NCI-H748 treated with DMSO at 0.1 percent for 48 hours (cell line): ENCODE results near the gene TINCR.
"Not testable (repeated sequence)": the region's sequence is repeated elsewhere in the genome, so short reads cannot be mapped to it uniquely, and the experiment has no call there.

Experiments
- DNase-seq: peaks from one replicate; lab custom pipeline; 2025; lab: John Stamatoyannopoulos, UW

TINCR gene

DNA sequence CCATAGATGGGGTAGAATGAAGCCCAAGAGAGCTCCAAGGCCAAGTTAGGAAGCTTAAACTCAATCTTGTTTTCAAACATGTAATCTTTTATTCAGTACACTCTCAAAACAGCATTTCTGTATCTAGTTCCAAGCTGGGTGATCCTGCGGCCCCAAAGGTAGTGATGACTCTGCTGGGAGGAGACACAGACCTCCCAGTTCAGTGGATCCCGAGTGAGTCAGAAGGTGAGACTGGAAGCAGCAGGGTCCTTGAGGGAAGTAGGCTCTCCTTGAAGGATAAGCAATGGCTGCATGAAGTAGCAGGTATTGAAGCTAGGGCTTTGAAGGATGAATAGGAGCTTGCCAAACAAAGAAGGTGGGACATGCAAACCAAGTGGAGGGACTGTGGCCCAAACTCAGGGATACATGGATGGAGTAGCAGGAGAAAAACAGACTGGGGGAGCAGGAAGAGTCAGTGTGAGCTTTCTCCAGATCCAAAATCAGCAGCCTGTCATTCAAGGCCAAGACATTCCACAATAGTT is 9.6 kb downstream of the TINCR start:
- DNase-seq: no peak

GRCh38 chr19:5557691-5558090 is 10.1 kb downstream of the TINCR start:
- DNase-seq: no peak

DNA sequence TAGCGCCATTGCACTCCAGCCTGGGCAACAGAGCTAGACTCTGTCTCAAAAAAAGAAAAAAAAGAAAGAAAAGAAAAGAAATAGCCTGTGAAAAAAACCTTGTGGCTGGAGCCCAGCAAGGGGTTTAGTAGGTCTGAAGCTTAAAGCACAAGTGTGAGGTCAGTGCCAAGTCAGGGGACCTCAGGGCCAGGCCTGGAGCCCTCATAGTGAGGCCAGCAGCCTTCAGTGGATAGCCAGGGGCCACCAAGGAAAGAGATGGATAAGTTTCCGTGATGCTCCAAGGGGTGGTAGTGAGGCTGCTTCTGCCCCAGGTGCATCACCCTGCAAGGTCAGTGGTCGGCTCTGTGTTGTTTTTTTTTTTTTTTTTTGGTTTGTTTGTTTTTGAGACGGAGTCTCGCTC is 12.9 kb downstream of the TINCR start:
- DNase-seq: no peak

DNA sequence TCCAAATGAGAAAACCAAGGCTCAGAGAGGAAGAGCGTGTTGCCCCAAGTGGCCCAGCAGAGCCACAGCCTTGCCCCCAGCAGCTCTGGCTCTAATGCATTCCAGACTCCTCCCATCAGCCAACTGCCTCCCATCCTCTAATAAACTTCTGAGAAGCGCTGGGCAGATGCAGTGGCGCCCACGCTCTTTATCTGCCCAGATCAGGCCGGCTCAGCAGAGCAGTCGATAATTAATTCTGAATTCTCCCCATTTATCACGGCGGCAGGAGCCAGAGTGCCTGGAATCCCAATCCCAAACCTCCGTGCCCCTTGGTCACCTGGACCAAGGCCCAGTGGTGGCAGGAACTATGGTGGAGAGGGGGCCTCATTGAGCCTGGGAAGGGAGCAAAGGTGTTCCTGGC is 13.9 kb downstream of the TINCR start:
- DNase-seq: no peak

- DNase-seq: no peak
Observed at GRCh38 chr19:5547881-5548280, 19.9 kb downstream of the TINCR start.

DNA sequence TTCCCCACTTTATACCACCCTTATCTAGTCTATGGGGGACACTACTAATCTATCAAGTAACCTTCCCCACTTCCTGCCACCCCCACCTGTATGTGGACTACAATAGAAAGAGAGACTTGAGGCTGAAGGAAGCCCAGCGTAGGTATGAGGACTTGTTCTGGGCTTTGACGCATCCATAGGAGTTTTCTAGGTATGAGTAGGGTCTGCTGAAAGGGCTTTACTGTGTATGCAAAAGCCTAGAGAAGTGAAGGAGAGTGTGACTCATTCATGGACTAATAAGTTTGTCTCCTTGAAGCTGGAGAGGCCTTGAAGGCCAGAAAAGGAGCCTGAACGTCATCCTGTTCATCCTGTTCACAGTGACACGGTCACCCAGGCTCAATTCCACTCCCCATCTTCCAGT is 21.8 kb downstream of the TINCR start:
- no peak for DNase-seq

GRCh38 chr19:5545051-5545450 is 22.7 kb downstream of the TINCR start:
- no peak for DNase-seq

DNA sequence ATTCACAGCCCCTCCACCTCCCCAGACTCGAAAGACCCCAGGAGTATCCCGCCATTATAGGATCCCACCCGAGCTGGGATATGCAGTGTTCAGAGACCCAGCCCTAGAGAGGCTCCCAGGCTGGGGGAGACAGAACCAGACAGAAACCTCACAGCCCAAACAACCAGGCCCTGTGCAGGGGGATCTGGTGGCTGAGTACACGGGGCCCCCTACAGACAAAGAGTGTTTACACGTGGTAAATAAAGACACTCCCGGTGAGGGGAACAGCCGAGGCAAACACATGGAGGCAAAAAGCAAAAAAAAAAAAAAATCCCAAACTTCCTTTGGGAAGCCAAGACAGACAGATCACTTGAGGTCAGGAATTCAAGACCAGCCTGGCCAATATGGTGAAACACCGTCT is 25.1 kb downstream of the TINCR start:
- DNase-seq: no peak

GRCh38 chr19:5541456-5541855 is 26.3 kb downstream of the TINCR start:
- DNase-seq: no peak

DNA sequence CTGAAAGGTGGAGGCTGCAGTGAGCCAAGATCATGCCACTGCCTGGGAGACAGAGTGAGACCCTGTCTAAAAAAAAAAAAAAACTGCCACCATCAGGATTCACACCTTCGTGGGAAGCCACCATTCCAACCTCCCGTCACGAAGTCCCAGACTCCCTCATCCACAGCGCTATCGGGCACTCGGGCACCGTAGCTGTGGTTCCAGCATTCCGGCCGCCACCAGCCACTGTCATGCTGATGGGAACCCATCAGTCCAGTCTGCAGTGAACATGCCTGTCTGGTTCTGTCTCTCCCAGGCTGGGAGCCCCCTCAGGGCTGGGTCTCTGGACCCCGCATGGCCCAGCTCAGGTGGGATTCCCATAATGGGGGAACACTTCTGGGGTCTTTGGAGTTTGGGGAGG is 27.5 kb downstream of the TINCR start:
- no peak for DNase-seq

DNA sequence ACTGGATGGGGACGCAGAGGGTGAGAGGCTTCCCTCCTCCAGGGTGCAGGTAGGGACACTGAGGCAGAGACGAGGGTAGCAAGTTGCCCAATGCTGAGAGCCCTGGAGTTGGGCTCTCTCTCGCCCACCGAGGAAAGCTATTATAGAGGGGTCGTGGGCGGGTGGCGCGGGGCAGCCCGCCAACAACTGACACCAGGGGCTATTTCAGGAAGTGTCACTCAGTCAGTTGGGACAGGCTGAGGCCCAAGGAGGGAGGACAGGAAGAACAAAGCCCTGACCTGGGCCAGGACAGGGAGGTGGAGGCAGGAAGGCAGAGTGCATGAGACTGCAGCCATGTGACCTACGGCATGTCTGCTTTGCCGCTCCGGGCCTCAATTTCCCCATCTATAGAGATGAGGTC is 29.9 kb downstream of the TINCR start:
- DNase-seq: no peak

DNA sequence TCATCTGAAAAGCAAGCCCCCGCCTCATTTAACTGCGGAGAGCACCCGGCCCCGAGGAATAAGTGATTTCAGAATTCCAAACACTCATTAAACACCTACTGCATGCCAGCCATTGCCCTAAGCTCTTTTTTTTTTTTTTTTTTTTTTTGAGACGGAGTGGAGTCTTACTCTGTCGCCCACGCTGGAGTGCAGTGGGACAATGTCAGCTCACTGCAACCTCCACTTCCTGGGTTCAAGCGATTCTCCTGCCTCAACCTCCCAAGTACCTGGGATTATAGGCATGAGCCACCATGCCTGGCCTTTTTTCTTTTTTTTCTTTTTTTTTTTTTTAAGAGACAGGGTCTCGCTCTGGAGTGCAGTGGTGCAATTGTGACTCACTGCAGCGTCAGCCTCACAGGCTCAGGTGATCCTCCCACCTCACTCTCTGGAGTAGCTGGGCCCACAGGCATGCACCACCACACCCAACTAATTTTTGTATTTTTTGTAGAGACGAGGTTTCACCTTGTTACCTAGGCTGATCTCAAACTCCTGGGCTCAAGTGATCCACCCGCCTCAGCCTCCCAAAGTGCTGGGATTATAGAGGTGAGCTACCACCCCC is 30.7 kb downstream of the TINCR start:
- DNase-seq: not testable (repeated sequence)

- DNase-seq: peak; percentile 21
Observed at GRCh38 chr19:5536337-5536894, 31.3 kb downstream of the TINCR start.

GRCh38 chr19:5534787-5535586 is 32.8 kb downstream of the TINCR start:
- DNase-seq: no peak

GRCh38 chr19:5533257-5533656 is 34.5 kb downstream of the TINCR start:
- no peak for DNase-seq

- DNase-seq: no peak
Observed at GRCh38 chr19:5530701-5531100, 37.1 kb downstream of the TINCR start.

DNA sequence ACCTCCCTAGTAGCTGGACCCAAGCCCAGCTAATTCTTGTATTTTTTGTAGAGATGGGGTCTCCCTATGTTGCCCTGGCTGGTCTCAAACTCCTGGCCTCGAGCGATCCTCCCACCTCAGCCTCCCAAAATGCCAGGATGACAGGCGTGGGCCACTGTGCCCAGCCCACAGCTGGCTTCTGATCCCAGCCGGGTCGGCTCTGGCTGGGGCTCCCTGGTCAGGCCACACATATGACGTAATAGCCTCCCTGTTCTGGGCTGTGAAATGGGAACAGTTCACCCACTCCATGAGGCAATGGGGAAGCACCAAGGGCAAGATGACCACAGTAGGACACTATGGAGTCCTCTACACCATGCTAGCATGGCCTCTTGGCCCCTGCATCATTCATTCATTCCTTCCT is 41.1 kb downstream of the TINCR start:
- no peak for DNase-seq

DNA sequence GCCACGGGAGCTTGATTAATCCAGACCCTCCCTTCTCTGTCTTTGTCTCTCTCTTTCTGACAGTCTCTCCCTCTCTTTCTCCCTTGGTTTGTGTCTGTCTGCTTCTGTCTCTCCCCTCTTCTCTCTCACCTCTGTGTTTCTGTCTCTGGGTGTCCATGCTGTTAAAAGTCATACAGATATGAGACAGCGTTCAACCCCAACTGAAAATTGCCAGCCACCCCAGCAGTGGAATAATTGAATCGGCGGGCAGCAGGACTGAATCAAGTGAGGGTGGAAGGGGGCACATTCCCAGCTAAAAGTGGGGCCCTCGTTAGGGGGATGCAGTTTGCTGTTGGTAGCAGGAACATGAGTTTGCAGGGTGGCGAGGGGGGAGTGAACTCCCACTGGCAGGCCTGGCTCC is 43.7 kb downstream of the TINCR start:
- no peak for DNase-seq

DNA sequence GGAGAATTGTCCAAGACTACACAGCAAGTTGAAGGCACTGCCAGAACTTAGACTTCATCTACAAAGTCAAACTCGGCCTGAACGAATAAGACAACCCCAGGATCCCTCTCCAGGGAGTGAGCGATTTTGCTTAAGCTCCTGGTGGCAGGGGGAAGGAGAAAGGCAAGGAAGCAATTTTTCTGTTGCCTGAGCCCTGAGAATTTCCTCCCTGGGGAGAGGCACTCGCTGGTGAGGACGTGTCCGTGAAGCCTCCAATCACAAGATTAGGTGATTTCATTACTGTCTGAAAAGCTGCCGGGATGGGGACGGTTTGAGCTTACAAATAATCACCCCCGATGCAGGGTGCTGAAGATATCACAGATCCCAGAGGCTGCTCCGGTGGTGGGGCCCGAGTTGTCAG is 45.6 kb downstream of the TINCR start:
- no peak for DNase-seq

GRCh38 chr19:5520501-5520900 is 47.3 kb downstream of the TINCR start:
- DNase-seq: no peak

DNA sequence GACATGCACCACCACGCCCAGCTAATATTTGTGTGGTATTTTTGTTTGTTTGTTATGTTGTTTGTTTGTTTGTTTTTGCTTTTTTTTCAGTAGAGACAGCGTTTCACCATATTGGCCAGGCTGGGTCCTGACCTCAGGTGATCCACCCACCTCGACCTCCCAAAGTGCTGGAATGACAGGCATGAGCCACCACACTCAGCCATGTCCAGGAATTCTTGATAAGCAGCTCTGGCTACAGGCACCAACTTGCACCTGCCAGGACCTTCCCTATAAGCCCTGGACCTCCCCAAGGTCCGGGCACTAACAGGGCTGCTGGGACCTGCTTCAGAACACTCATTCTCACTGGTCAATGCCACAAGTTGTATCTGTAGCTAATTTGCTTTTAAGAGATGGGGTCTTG is 48.7 kb downstream of the TINCR start:
- DNase-seq: no peak

GRCh38 chr19:5515737-5516136 is 52.0 kb downstream of the TINCR start:
- DNase-seq: no peak

DNA sequence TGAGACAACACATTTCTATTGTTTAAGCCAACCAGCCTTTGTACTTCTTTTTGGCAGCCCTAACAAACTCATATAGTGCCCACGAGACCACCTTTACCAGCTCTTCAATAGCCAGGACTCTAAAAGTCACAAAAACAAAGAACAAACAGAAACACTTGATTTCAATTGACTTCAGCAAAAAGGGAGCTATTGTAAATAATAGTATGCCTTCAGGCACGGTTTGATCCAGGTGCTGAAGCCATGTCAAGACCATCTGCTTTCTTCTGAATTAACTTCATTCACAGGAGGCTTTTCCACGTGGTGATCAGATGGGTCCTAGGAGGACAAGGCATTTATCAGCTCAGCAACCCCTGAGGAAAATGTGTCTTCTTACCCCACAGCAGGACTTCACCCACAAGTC is 53.8 kb downstream of the TINCR start:
- no peak for DNase-seq
